Measurements from ENCODE around the gene PRR29. TPM values are rescaled to one million over a fixed set of nuclear protein-coding genes. Genes with fewer than 3 reads are reported as not detected.

PRR29 gene
- total RNA-seq, 1 experiment from 2014 or later: 0.85 TPM

DNA sequence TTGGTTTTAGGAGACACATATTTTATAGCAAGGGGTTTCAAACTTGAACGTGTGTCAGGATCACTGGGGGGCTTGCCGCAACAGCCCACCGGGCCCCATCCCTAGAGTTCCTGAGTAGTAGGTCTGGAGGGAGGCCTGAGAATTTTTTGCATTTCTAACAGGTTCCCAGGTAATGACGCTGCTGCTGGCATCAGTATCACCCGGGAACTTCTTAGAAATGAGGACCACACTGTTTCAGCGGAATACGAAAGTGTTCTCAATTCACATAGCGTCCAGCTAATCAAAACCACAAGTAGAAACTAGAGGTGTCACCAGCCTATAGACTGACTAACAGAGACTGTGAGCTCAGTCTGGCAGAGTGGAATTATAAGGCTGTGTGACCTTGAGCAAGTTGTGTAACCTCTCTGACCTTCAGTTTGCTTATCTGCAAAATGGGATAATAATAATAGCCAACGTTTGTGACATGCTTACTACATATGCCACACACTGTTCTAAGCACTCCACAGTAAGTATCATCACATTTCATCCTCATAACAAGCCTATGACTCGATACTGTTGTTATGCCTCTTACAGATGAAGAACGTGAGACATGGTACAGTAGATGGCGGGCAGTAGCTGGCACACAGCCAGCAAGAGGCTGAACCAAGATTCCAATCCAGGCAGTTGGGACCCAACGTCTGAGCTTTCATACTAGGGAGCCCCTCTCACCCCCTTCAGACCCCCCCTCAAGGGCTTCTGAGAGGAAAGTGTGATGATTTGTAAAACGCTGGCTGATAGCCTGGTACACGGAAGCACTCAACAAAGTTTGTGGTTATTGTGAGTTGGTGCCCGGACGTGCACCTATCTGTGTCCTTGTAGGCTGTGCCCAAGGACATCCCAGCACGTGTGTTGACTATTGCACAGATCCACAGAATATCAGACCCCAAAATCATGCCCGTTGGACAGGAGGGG, 26.9 kb downstream of the PRR29 start (continued):
- TF ChIP-seq, protein P1, sequence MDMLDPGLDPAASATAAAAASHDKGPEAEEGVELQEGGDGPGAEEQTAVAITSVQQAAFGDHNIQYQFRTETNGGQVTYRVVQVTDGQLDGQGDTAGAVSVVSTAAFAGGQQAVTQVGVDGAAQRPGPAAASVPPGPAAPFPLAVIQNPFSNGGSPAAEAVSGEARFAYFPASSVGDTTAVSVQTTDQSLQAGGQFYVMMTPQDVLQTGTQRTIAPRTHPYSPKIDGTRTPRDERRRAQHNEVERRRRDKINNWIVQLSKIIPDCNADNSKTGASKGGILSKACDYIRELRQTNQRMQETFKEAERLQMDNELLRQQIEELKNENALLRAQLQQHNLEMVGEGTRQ (CRISPR knock-in tag; IDR thresholded peaks at IDR 0.05): no peak
- no peak for TF ChIP-seq ZNF396 (CRISPR knock-in tag; IDR thresholded peaks at IDR 0.05; ENCODE audit: borderline replicate concordance)
- TF ChIP-seq ZBTB21 (CRISPR knock-in tag; IDR thresholded peaks at IDR 0.05; ENCODE audit: borderline replicate concordance): no peak
- TF ChIP-seq TP53 (CRISPR knock-in tag; IDR thresholded peaks at IDR 0.05): no peak
- TF ChIP-seq, protein P2, sequence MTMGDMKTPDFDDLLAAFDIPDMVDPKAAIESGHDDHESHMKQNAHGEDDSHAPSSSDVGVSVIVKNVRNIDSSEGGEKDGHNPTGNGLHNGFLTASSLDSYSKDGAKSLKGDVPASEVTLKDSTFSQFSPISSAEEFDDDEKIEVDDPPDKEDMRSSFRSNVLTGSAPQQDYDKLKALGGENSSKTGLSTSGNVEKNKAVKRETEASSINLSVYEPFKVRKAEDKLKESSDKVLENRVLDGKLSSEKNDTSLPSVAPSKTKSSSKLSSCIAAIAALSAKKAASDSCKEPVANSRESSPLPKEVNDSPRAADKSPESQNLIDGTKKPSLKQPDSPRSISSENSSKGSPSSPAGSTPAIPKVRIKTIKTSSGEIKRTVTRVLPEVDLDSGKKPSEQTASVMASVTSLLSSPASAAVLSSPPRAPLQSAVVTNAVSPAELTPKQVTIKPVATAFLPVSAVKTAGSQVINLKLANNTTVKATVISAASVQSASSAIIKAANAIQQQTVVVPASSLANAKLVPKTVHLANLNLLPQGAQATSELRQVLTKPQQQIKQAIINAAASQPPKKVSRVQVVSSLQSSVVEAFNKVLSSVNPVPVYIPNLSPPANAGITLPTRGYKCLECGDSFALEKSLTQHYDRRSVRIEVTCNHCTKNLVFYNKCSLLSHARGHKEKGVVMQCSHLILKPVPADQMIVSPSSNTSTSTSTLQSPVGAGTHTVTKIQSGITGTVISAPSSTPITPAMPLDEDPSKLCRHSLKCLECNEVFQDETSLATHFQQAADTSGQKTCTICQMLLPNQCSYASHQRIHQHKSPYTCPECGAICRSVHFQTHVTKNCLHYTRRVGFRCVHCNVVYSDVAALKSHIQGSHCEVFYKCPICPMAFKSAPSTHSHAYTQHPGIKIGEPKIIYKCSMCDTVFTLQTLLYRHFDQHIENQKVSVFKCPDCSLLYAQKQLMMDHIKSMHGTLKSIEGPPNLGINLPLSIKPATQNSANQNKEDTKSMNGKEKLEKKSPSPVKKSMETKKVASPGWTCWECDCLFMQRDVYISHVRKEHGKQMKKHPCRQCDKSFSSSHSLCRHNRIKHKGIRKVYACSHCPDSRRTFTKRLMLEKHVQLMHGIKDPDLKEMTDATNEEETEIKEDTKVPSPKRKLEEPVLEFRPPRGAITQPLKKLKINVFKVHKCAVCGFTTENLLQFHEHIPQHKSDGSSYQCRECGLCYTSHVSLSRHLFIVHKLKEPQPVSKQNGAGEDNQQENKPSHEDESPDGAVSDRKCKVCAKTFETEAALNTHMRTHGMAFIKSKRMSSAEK (CRISPR knock-in tag; IDR thresholded peaks at IDR 0.05; ENCODE audit: borderline replicate concordance): no peak
- TF ChIP-seq TCF7 (CRISPR knock-in tag; IDR thresholded peaks at IDR 0.05; ENCODE audit: low read depth): no peak
- no peak for TF ChIP-seq NR2C2 (CRISPR knock-in tag; IDR thresholded peaks at IDR 0.05)
- TF ChIP-seq, protein P3, sequence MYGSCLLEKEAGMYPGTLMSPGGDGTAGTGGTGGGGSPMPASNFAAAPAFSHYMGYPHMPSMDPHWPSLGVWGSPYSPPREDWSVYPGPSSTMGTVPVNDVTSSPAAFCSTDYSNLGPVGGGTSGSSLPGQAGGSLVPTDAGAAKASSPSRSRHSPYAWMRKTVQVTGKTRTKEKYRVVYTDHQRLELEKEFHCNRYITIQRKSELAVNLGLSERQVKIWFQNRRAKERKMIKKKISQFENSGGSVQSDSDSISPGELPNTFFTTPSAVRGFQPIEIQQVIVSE (CRISPR knock-in tag; IDR thresholded peaks at IDR 0.05; ENCODE audit: borderline replicate concordance): no peak
- no peak for TF ChIP-seq JAZF1 (CRISPR knock-in tag; IDR thresholded peaks at IDR 0.05)
- no peak for TF ChIP-seq FOXJ3 (CRISPR knock-in tag; IDR thresholded peaks at IDR 0.05; ENCODE audit: borderline replicate concordance)
- TF ChIP-seq, protein P4, sequence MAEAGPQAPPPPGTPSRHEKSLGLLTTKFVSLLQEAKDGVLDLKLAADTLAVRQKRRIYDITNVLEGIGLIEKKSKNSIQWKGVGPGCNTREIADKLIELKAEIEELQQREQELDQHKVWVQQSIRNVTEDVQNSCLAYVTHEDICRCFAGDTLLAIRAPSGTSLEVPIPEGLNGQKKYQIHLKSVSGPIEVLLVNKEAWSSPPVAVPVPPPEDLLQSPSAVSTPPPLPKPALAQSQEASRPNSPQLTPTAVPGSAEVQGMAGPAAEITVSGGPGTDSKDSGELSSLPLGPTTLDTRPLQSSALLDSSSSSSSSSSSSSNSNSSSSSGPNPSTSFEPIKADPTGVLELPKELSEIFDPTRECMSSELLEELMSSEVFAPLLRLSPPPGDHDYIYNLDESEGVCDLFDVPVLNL (CRISPR knock-in tag; IDR thresholded peaks at IDR 0.05; ENCODE audit: borderline replicate concordance, low read depth): no peak
- TF ChIP-seq, protein P5, sequence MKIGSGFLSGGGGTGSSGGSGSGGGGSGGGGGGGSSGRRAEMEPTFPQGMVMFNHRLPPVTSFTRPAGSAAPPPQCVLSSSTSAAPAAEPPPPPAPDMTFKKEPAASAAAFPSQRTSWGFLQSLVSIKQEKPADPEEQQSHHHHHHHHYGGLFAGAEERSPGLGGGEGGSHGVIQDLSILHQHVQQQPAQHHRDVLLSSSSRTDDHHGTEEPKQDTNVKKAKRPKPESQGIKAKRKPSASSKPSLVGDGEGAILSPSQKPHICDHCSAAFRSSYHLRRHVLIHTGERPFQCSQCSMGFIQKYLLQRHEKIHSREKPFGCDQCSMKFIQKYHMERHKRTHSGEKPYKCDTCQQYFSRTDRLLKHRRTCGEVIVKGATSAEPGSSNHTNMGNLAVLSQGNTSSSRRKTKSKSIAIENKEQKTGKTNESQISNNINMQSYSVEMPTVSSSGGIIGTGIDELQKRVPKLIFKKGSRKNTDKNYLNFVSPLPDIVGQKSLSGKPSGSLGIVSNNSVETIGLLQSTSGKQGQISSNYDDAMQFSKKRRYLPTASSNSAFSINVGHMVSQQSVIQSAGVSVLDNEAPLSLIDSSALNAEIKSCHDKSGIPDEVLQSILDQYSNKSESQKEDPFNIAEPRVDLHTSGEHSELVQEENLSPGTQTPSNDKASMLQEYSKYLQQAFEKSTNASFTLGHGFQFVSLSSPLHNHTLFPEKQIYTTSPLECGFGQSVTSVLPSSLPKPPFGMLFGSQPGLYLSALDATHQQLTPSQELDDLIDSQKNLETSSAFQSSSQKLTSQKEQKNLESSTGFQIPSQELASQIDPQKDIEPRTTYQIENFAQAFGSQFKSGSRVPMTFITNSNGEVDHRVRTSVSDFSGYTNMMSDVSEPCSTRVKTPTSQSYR (CRISPR knock-in tag; IDR thresholded peaks at IDR 0.05): no peak
- TF ChIP-seq, protein P6, sequence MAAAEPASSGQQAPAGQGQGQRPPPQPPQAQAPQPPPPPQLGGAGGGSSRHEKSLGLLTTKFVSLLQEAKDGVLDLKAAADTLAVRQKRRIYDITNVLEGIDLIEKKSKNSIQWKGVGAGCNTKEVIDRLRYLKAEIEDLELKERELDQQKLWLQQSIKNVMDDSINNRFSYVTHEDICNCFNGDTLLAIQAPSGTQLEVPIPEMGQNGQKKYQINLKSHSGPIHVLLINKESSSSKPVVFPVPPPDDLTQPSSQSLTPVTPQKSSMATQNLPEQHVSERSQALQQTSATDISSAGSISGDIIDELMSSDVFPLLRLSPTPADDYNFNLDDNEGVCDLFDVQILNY (CRISPR knock-in tag; IDR thresholded peaks at IDR 0.05): no peak

Data from WTC11 (cell line).